Measurements from ENCODE around the gene RAD51B.

DNA sequence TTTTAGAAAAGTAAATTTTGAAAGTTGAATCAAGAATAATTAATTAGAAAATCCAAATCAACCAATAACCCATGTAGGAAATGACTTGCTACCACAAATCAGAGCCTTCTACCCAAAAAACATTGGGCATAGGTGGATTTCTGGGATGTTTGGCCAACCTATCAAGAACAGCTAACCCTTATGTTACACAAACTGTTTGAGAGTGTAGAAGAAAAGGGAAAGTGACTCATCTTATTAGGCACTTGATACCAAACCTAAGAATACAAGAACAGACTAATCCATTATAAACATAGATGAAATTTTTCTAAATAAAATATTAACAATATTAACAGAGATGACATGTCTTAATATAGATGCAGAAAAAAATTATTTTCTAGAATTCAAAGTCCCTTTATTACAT is 712.9 kb downstream of the RAD51B start:
- TF ChIP-seq EZH2 (conservative IDR thresholded peaks at IDR 0.05; ENCODE audit: low read depth, low read length) (no peak), EP300 (IDR thresholded peaks at IDR 0.05; ENCODE audit: low read depth in 2 of 2, low read length in 2 of 2) (no peak), EP300 (CRISPR knock-in tag; IDR thresholded peaks at IDR 0.05; ENCODE audit: borderline replicate concordance) (no peak)

All from HepG2 (cell line).